ENCODE measurements around the gene CD274. TPM values are rescaled to one million over a fixed set of nuclear protein-coding genes. Genes with fewer than 3 reads are reported as not detected.
A peak's percentile ranks its signal among the peaks of the same experiment; 100 is the strongest.

Gene CD274
- total and polyA plus RNA-seq, 5 experiments from 2014 or later, result 1.1 to 4.7 (median 3.9) TPM

DNA sequence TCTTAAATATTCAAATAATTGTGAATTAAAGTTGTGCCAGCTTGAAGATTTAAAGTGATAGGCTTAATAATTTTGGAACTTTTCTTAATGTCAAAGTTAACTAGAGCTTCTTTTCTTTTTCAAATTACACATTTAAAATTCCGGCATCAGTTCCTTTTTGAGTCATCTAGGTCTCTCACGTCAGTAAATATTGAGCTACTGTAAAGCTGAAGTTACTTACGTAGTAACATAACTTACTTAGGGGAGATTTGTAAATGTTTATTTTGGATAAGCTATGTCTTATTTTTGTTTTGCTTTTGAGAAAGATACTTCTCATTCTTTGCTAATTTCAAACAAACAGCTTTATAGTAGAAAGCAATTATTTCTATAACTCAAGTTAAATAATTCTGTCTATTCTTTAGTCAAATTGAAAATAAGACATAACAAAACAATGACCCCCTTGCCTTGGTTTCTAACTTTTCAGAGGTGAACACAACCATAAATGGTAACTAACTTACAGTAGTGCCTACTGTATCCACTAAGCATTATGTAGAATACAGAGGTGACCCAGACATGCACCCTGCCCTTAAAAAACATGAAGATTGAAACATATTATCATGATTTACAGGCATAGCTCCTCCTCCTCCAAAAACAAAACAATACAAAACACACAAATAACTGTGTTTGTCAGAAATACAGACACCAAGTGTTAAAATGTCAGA is 29.8 kb downstream of the CD274 start:
- POLR2A ChIA-PET, result no interaction called here
- no peak overlapping the region for H3K4me3 Mint-ChIP-seq
- H3K36me3 Mint-ChIP-seq, result peaks cover 0 to 8% (median 6%) of the 10 kb centered on the region in 3 donors
- H3K9me3 Mint-ChIP-seq, result peaks cover 0 to 15% (median 2%) of the 10 kb centered on the region in 9 donors
- H3K27ac Mint-ChIP-seq, result no peak overlapping the region
- DNase-seq, result no peak
- no peaks in the 10 kb centered on the region for H3K27me3 Mint-ChIP-seq
- no peaks in the 10 kb centered on the region for H3K4me1 Mint-ChIP-seq
- no peak for ATAC-seq

DNA sequence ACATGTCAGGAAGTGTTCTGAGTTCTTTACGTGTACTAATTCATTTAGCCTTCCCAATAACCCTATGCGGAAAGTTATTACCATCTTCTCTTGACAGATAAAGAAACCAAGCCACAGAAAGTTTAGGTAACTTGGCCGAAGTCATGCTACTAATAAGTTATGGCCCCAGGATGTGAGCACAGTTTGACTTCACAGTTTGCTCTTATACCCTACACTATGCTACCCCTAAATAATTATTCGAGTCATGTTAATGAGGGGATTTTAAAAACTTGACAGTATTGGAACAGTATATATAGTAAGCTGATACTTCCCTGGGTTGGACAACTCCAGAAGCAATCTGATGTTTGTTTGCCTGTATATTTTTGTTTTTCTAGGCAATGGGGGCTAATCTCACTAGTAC is 30.6 kb downstream of the CD274 start:
- Mint-ChIP-seq H3K27ac (no peak overlapping the region), H3K27me3 (no peaks in the 10 kb centered on the region), H3K9me3 (peaks cover 0 to 8% (median 2%) of the 10 kb centered on the region in 9 donors), H3K36me3 (peaks cover 0 to 6% (median 6%) of the 10 kb centered on the region in 3 donors), H3K4me3 (no peak overlapping the region), H3K4me1 (no peaks in the 10 kb centered on the region)
- ATAC-seq, result no peak
- no peak for DNase-seq
- POLR2A ChIA-PET, result no interaction called here

DNA sequence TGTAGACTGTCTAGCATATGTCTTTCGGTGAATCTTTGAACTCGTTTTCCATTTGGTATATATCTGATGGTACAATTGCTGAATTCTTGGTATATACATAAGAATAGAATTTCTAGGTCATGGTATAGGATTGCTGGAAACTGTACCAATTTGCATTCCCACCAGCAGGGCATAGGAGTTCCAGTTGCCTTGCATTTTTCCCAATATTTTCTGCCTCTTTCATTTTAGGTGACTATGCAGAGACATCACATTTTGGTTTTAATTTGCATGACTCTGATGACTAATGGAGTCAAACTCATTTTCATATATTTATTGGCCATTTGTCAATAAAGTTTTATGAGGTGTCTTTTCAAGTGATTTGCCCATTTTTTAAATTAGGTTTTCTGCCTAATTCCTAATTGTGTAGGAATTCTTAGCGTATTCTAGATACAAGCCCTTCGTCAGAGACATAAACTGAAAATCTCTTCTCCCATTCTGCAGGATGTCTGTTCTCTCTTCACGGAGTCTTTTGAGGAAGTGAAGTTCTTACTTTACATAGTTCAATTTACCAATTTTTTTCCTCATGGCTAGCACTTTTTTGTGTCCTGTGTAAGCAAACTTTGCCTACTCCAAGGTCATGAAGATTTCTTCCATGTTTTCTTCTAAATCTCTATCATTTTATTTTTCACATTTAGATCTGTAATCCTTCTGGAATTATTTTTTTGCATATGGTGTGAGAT is 31.1 kb downstream of the CD274 start:
- Mint-ChIP-seq H3K27ac (no peak overlapping the region), H3K36me3 (peaks cover 0 to 1% (median under 1%) of the 10 kb centered on the region in 3 donors)
- POLR2A ChIA-PET, result no interaction called here

DNA sequence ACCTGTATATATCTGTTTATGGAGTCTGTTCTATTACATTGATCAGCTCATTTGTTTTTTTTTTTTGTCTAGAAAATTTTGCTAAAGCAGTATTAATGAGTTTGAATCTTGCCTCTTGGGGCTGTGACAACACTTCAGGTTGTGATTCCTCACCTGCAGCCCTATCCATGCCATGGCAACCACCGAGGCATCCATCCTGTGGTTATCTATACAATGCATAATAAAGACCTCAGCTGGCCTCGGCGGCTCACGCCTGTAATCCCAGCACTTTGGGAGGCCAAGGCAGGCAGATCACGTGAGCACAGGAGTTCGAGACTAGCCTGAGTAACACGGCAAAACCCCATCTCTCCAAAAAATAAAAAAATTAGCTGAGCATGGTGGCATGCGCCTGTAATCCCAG is 31.9 kb downstream of the CD274 start:
- H3K4me1 Mint-ChIP-seq, result no peaks in the 10 kb centered on the region
- no peak overlapping the region for H3K27ac Mint-ChIP-seq
- DNase-seq (no peak), ATAC-seq (no peak)
- POLR2A ChIA-PET, result no interaction called here
- H3K27me3 Mint-ChIP-seq, result no peaks in the 10 kb centered on the region
- H3K9me3 Mint-ChIP-seq, result peaks cover 0 to 2% (median 0%) of the 10 kb centered on the region in 9 donors
- no peaks in the 10 kb centered on the region for H3K36me3 Mint-ChIP-seq
- H3K4me3 Mint-ChIP-seq, result no peak overlapping the region

More for the DNA sequence above, 31.1 kb downstream of the CD274 start:
- H3K4me3 Mint-ChIP-seq, result no peak overlapping the region
- no peaks in the 10 kb centered on the region for H3K27me3 Mint-ChIP-seq
- no peaks in the 10 kb centered on the region for H3K4me1 Mint-ChIP-seq
- DNase-seq (no peak), ATAC-seq (no peak)
- peaks cover 0 to 3% (median 1%) of the 10 kb centered on the region in 9 donors for H3K9me3 Mint-ChIP-seq

GRCh38 chr9:5483306-5483705 is 33.0 kb downstream of the CD274 start:
- DNase-seq (no peak), ATAC-seq (no peak)
- Mint-ChIP-seq H3K27me3 (no peaks in the 10 kb centered on the region), H3K27ac (no peak overlapping the region), H3K9me3 (peaks cover 0 to 2% (median 0%) of the 10 kb centered on the region in 9 donors), H3K36me3 (no peaks in the 10 kb centered on the region), H3K4me3 (no peak overlapping the region), H3K4me1 (no peaks in the 10 kb centered on the region)
- POLR2A ChIA-PET, result no interaction called here

GRCh38 chr9:5485378-5486085 is 35.2 kb downstream of the CD274 start:
- no peak overlapping the region for H3K4me3 Mint-ChIP-seq
- DNase-seq, result no peak
- no peaks in the 10 kb centered on the region for H3K36me3 Mint-ChIP-seq
- H3K27ac Mint-ChIP-seq, result no peak overlapping the region
- no peaks in the 10 kb centered on the region for H3K27me3 Mint-ChIP-seq
- H3K4me1 Mint-ChIP-seq, result no peaks in the 10 kb centered on the region
- peaks cover 0 to under 1% (median 0%) of the 10 kb centered on the region in 9 donors for H3K9me3 Mint-ChIP-seq
- no peak for ATAC-seq
- POLR2A ChIA-PET, result no interaction called here

- Mint-ChIP-seq H3K4me1 (no peaks in the 10 kb centered on the region), H3K9me3 (no peaks in the 10 kb centered on the region), H3K4me3 (no peak overlapping the region), H3K27me3 (no peaks in the 10 kb centered on the region), H3K27ac (no peak overlapping the region), H3K36me3 (no peaks in the 10 kb centered on the region)
- no peak for DNase-seq
- POLR2A ChIA-PET, result no interaction called here
- ATAC-seq, result no peak
Measured at GRCh38 chr9:5486988-5487387, 36.6 kb downstream of the CD274 start.

- H3K9me3 Mint-ChIP-seq, result no peaks in the 10 kb centered on the region
- peak overlapping the region in 2 of 10 donors; percentile 0 to 3 for H3K27ac Mint-ChIP-seq
- no peak overlapping the region for H3K4me3 Mint-ChIP-seq
- ATAC-seq (no peak), DNase-seq (no peak)
- no peaks in the 10 kb centered on the region for H3K36me3 Mint-ChIP-seq
- peaks cover 0 to 2% (median 0%) of the 10 kb centered on the region in 4 donors for H3K4me1 Mint-ChIP-seq
- no peaks in the 10 kb centered on the region for H3K27me3 Mint-ChIP-seq
- POLR2A ChIA-PET, result no interaction called here
Measured at GRCh38 chr9:5488221-5489008, 38.1 kb downstream of the CD274 start.

DNA sequence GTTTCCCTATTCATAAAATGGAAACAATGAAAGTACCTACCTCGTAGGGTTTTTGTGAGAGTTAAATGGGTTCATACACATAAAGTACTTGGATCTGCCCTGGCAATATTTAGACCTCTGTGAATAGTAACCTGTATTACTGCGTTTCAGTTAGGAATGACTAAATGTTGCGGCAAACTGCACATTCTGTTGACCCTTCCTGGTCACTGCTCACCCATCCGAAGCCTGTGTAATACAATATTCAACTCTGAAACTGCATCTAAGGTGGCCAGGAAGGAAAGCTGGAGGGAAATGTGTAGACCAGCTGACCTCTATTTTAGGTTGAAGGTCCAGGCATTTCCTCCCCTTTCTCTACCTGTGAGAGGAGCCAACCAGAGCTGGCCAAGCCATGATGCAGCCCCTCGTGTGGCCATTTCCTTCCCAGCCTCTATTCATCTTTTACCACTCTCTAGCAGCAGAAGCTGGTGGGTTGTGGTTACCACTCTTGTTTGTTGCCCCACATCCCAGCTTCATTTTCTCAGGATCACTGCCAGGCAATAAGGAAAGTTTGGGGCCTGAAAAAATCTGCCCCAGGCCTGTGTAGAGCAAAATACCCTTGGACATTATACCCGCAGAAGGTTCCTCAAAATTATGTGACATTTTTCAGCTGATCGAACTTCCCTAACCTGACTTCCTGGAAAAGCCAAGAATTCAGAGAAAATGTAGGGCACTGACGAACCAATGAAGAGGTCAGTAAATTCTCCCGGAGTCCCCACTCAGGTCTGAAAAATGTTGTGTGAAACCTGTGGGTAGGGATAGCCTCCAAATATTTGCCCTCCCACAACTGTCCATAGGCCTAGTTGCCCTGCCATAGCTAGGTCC is 39.5 kb downstream of the CD274 start:
- H3K4me1 Mint-ChIP-seq, result peaks cover 0 to 9% (median 2%) of the 10 kb centered on the region in 4 donors
- H3K27ac Mint-ChIP-seq, result no peak overlapping the region
- H3K36me3 Mint-ChIP-seq, result no peaks in the 10 kb centered on the region
- no peak for DNase-seq
- POLR2A ChIA-PET, result no interaction called here
- H3K27me3 Mint-ChIP-seq, result no peaks in the 10 kb centered on the region
- H3K9me3 Mint-ChIP-seq, result peaks cover 0 to 7% (median 0%) of the 10 kb centered on the region in 9 donors
- H3K4me3 Mint-ChIP-seq, result no peak overlapping the region
- no peak for ATAC-seq

DNA sequence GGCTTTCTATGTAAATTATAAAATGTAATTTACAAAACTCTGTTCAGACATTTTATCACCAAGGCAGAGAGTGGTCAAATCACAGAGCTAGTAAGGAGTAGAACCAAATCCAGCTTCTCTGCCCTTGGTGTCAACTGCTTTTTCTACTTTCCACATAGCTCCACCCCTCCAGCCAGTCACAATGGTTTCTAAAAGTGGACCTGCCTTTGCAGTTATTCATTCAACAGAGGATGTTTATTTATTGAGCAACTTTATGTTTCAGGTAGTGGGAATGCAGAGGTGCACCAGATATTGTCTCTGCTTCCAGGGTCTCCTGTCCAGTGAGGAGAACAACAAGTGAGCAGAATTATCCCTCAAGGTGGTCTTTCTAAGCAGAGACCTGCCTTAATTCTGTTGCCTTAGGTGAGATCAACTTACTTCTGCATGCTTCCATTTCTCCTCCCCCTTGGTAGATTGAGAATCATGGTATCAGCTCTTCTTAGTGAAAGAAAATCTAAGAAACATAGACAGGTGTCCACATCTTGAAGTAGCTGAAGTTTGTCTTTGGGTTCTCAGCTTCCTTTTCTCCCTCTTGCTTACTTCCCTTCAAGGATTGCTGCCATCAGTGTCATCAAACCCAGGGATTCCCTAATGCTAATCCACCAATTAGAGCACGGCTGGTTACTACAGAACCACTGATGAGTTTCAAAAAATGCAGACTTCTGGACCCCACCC is 42.8 kb downstream of the CD274 start:
- peaks cover 0 to 7% (median 0%) of the 10 kb centered on the region in 9 donors for H3K9me3 Mint-ChIP-seq
- H3K4me3 Mint-ChIP-seq, result no peak overlapping the region
- no peaks in the 10 kb centered on the region for H3K27me3 Mint-ChIP-seq
- no peak for DNase-seq
- peak overlapping the region in 2 of 10 donors; percentile 18 to 32 for H3K27ac Mint-ChIP-seq
- H3K36me3 Mint-ChIP-seq, result no peaks in the 10 kb centered on the region
- peaks cover 0 to 9% (median 2%) of the 10 kb centered on the region in 4 donors for H3K4me1 Mint-ChIP-seq
- POLR2A ChIA-PET, result interaction anchor here (0.9 kb wide), 1 partner anchor 107 kb away, joined by 3 read pairs; no protein-coding TSS in a partner anchor
- no peak for ATAC-seq

Data from naive thymus-derived CD8-positive, alpha-beta T cell (primary cell).